Measurements from ENCODE around the gene SHKBP1. TPM values are rescaled to one million over a fixed set of nuclear protein-coding genes. Genes with fewer than 3 reads are reported as not detected.

SHKBP1 gene
- total RNA-seq, 1 experiment from 2014 or later = 85.5 TPM

DNA sequence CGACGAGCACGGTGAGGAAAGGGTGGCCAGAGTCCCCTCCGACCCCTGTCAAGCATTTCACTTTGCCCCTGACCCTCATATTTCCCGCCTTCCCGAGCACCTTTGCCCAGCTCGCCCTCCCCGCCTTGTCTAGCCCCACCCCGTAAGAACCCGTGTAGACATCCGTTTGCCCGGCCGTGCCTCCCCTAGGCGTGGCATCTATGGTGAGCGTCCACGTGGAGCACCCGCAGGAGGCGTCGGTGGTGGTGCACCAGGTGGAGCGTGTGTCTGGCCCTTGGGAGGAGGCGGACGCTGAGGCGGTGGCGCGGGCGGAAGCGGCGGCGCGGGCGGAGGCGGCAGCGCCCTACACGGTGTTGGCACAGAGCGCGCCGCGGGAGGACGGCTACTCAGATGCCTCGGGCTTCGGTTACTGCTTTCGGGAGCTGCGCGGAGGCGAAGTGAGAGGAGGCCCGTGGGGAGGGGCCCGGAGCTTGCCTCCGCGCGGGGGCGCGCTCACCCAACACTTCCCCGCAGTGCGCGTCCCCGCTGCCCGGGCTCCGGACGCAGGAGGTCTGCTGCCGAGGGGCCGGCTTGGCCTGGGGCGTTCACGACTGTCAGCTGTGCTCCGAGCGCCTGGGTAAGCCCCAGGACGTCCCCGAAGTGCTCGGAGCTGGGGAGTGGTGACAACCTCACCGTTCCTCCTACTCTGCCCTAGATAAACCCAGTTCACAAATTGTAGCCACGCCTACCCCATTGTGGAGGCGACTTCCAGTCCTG lies 28.7 kb downstream of the SHKBP1 start:
- no TSS peak for BruUV-seq (replicated peaks)
- Histone ChIP-seq H3K27me3 (replicated peaks; ENCODE audit: insufficient read depth, low read depth, low read length, poor library complexity) (no peaks in the 10 kb centered on the region), H3K4me3 (ENCODE audit: low read depth, low read length, poor library complexity, severe bottlenecking) (peak overlapping the region; percentile 40), H3K9me3 (ENCODE audit: low read depth, low read length, poor library complexity, severe bottlenecking) (no peaks in the 10 kb centered on the region), H3K27ac (ENCODE audit: low read depth, low read length, poor library complexity, severe bottlenecking) (peak overlapping the region; percentile 72), H3K4me1 (ENCODE audit: insufficient read depth, low read length, poor library complexity, severe bottlenecking) (peaks cover 48% of the 10 kb centered on the region), H3K36me3 (ENCODE audit: insufficient read depth, low read length, poor library complexity, severe bottlenecking) (no peaks in the 10 kb centered on the region)
- intact Hi-C loops (cut with micrococcal nuclease; ENCODE audit: unreplicated experiment) = loop anchor here (1.0 kb wide), 1 partner anchor 29 kb away; no protein-coding TSS in a partner anchor
- TF ChIP-seq, protein P1, sequence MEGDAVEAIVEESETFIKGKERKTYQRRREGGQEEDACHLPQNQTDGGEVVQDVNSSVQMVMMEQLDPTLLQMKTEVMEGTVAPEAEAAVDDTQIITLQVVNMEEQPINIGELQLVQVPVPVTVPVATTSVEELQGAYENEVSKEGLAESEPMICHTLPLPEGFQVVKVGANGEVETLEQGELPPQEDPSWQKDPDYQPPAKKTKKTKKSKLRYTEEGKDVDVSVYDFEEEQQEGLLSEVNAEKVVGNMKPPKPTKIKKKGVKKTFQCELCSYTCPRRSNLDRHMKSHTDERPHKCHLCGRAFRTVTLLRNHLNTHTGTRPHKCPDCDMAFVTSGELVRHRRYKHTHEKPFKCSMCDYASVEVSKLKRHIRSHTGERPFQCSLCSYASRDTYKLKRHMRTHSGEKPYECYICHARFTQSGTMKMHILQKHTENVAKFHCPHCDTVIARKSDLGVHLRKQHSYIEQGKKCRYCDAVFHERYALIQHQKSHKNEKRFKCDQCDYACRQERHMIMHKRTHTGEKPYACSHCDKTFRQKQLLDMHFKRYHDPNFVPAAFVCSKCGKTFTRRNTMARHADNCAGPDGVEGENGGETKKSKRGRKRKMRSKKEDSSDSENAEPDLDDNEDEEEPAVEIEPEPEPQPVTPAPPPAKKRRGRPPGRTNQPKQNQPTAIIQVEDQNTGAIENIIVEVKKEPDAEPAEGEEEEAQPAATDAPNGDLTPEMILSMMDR (conservative IDR thresholded peaks at IDR 0.05; ENCODE audit: low read depth, low read length) = peak; percentile 42; the same call in 1 of the 2 replicates
- no peak for TF ChIP-seq EZH2 (IDR thresholded peaks at IDR 0.05; ENCODE audit: borderline replicate concordance, low read depth, low read length, poor library complexity, severe bottlenecking)
- ChIA-PET CTCF (interaction anchor here (0.6 to 0.9 kb wide), 3 partner anchors 10 to 82 kb away, joined by 3 read pairs; no protein-coding TSS in a partner anchor), POLR2A (ENCODE audit: low non-redundant PET) (interaction anchor here (0.7 kb wide), 2 partner anchors 82 to 1958 kb away, joined by 3 read pairs; partner anchors contain the start of gene ACTN4)
- DNase-seq (ENCODE audit: low spot score) = peak; percentile 86

DNA sequence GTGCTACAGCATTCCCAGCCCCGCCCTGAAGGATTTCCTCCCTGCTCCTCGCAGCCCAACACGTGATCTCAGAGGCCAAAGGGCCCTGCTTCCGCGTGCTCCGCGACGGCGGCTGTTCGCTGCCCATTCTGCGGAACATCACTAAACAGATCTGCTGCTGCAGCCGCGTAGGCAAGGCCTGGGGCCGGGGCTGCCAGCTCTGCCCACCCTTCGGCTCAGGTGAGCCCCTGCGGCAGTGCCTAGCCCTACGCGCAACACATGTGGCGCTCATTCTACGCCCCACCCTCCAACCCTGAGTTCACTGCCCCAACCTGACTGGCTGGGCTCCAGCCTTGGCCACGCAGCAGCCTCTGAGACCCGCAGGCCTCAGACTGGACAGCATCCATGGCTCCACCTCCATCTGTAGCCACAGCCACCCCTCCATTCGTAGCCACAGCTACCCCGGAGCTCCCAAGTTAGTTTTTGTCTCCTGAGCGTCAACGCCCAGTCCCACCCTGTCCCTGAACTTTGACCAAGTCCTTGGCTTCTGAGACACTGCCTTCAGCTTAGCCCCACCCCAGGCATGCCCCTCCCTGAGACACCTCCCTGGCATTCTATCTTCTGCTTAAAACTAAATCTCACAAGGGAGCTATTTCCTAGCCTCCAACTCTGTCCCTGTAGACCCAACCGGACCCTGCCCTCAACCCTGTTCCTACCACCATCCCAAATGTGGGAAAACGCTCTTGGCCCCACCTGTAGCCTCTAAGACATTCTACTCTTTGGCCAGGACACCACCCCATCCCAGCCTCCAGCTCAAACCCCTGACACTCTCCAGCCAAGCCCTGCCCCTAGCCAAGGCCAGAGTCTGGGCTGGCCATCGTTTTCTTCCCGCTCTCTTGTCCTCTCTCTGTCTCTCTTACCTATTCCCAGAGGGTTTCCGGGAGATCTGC lies 30.9 kb downstream of the SHKBP1 start:
- H3K4me1 ChIP-seq (ENCODE audit: insufficient read depth, low read length, poor library complexity, severe bottlenecking) = peaks cover 33% of the 10 kb centered on the region
- no peak for DNase-seq (ENCODE audit: low spot score)
- no peak overlapping the region for H3K27ac ChIP-seq (ENCODE audit: low read depth, low read length, poor library complexity, severe bottlenecking)
- H3K27me3 ChIP-seq (replicated peaks; ENCODE audit: insufficient read depth, low read depth, low read length, poor library complexity) = no peaks in the 10 kb centered on the region
- TF ChIP-seq, protein P1 (conservative IDR thresholded peaks at IDR 0.05; ENCODE audit: low read depth, low read length) = no peak
- no peak for TF ChIP-seq EZH2 (IDR thresholded peaks at IDR 0.05; ENCODE audit: borderline replicate concordance, low read depth, low read length, poor library complexity, severe bottlenecking)
- H3K36me3 ChIP-seq (ENCODE audit: insufficient read depth, low read length, poor library complexity, severe bottlenecking) = no peaks in the 10 kb centered on the region
- intact Hi-C loops (cut with micrococcal nuclease; ENCODE audit: unreplicated experiment) = no loop called here
- H3K9me3 ChIP-seq (ENCODE audit: low read depth, low read length, poor library complexity, severe bottlenecking) = no peaks in the 10 kb centered on the region
- no TSS peak for BruUV-seq (replicated peaks)
- ChIA-PET CTCF (no interaction called here), POLR2A (ENCODE audit: low non-redundant PET) (no interaction called here)
- H3K4me3 ChIP-seq (ENCODE audit: low read depth, low read length, poor library complexity, severe bottlenecking) = no peak overlapping the region

DNA sequence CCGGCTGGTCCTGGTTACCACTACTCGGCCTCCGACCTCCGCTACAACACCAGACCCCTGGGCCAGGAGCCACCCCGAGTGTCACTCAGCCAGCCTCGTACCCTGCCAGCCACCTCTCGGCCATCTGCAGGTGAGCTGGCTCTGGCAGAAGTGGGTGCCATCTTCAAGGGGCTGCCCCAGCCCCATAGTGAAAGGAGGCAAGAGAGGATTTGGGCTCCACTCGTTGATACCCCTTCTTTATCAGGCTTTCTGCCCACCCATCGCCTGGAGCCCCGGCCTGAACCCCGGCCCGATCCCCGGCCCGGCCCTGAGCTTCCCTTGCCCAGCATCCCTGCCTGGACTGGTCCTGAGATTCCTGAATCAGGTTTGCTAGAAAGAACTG lies 31.6 kb downstream of the SHKBP1 start:
- BruUV-seq (replicated peaks) = no TSS peak
- Histone ChIP-seq H3K9me3 (ENCODE audit: low read depth, low read length, poor library complexity, severe bottlenecking) (no peaks in the 10 kb centered on the region), H3K36me3 (ENCODE audit: insufficient read depth, low read length, poor library complexity, severe bottlenecking) (no peaks in the 10 kb centered on the region), H3K4me3 (ENCODE audit: low read depth, low read length, poor library complexity, severe bottlenecking) (no peak overlapping the region), H3K27me3 (replicated peaks; ENCODE audit: insufficient read depth, low read depth, low read length, poor library complexity) (no peaks in the 10 kb centered on the region), H3K4me1 (ENCODE audit: insufficient read depth, low read length, poor library complexity, severe bottlenecking) (peaks cover 27% of the 10 kb centered on the region), H3K27ac (ENCODE audit: low read depth, low read length, poor library complexity, severe bottlenecking) (no peak overlapping the region)
- CTCF ChIA-PET = no interaction called here
- intact Hi-C loops (cut with micrococcal nuclease; ENCODE audit: unreplicated experiment) = no loop called here
- TF ChIP-seq, protein P1 (conservative IDR thresholded peaks at IDR 0.05; ENCODE audit: low read depth, low read length) = no peak
- no peak for TF ChIP-seq EZH2 (IDR thresholded peaks at IDR 0.05; ENCODE audit: borderline replicate concordance, low read depth, low read length, poor library complexity, severe bottlenecking)
- no peak for DNase-seq (ENCODE audit: low spot score)
- POLR2A ChIA-PET (ENCODE audit: low non-redundant PET) = no interaction called here
